Measurements from ENCODE around the gene INTS4. TPM values are rescaled to one million over a fixed set of nuclear protein-coding genes. Genes with fewer than 3 reads are reported as not detected.
"Not testable (repeated sequence)": the region's sequence is repeated elsewhere in the genome, so short reads cannot be mapped to it uniquely, and the experiment has no call there.

INTS4 gene, protein sequence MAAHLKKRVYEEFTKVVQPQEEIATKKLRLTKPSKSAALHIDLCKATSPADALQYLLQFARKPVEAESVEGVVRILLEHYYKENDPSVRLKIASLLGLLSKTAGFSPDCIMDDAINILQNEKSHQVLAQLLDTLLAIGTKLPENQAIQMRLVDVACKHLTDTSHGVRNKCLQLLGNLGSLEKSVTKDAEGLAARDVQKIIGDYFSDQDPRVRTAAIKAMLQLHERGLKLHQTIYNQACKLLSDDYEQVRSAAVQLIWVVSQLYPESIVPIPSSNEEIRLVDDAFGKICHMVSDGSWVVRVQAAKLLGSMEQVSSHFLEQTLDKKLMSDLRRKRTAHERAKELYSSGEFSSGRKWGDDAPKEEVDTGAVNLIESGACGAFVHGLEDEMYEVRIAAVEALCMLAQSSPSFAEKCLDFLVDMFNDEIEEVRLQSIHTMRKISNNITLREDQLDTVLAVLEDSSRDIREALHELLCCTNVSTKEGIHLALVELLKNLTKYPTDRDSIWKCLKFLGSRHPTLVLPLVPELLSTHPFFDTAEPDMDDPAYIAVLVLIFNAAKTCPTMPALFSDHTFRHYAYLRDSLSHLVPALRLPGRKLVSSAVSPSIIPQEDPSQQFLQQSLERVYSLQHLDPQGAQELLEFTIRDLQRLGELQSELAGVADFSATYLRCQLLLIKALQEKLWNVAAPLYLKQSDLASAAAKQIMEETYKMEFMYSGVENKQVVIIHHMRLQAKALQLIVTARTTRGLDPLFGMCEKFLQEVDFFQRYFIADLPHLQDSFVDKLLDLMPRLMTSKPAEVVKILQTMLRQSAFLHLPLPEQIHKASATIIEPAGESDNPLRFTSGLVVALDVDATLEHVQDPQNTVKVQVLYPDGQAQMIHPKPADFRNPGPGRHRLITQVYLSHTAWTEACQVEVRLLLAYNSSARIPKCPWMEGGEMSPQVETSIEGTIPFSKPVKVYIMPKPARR
- total RNA-seq = 10 to 100 TPM; 20.7 to 22.0 TPM
- long read RNA-seq, donor 1, partial matches to known transcripts = 0 of 3 reads
- long read RNA-seq, donor 1, other reads (novel, unspliced or antisense) = 1 of 3 reads
- long read RNA-seq, donor 2, transcript INTS4-209 (23 exons, 3,156 nt) = major isoform, 5 of 9 reads
- long read RNA-seq, donor 2, partial matches to known transcripts = 0 of 9 reads
- long read RNA-seq, donor 2, other reads (novel, unspliced or antisense) = 1 of 9 reads

- peak; percentile 100 for DNase-seq (ENCODE audit: low spot score)
- intact Hi-C loops (cut with DNase I) = no loop called here
Observed at GRCh38 chr11:77994434-77995362, at the start of gene INTS4. Gene INTS4 (minus strand): TSS chr11:77994668. CDS start chr11:77994643, 25 bp downstream.

GRCh38 chr11:78041843-78042440 is 47.5 kb upstream of the INTS4 start:
- intact Hi-C loops (cut with DNase I) = no loop called here
- DNase-seq (ENCODE audit: low spot score) = no peak

- DNase-seq (ENCODE audit: low spot score); intact Hi-C loops (cut with DNase I): not testable (repeated sequence)
Observed at GRCh38 chr11:78041380-78041719, 46.9 kb upstream of the INTS4 start.

DNA sequence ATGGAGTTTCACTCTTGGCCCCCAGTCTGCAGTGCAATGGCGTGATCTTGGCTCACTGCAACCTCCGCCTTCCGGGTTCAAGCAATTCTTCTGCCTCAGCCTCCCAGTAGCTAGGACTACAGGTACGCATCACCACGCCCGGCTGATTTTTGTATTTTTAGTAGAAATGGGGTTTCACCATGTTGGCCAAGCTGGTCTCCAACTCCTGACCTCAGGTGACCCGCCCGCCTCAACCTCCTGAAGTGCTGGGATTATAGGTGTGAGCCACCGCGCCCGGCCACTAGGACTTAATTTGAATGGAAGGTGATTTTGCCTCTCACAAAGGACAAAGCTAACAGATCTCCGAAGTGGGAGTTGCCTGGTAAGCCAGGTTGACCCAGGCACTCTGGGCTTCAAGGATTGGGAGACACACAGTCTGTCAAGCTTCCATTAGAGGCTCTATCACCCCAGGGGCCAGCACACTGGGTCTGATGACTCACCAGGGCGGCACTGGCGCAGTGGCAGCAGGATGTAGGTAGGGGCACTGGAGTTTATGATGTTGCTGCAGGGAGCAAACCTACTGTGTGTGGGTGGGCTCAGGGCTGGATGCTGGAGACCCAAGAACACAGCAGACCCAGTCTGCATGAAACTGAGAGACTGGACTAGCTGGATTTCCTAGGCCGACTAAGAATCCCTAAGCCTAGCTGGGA is 46.4 kb upstream of the INTS4 start:
- intact Hi-C loops (cut with DNase I) = no loop called here
- no peak for DNase-seq (ENCODE audit: low spot score)

GRCh38 chr11:78039919-78040671 is 45.6 kb upstream of the INTS4 start:
- intact Hi-C loops (cut with DNase I) = no loop called here

GRCh38 chr11:78039391-78039918 is 45.0 kb upstream of the INTS4 start:
- DNase-seq (ENCODE audit: low spot score) = no peak
- intact Hi-C loops (cut with DNase I) = no loop called here

More at GRCh38 chr11:78039919-78040671, 45.6 kb upstream of the INTS4 start:
- DNase-seq (ENCODE audit: low spot score) = peak; percentile 91

- no peak for DNase-seq (ENCODE audit: low spot score)
- intact Hi-C loops (cut with DNase I) = no loop called here
Observed at GRCh38 chr11:78038697-78039313, 44.3 kb upstream of the INTS4 start.

- no peak for DNase-seq (ENCODE audit: low spot score)
- intact Hi-C loops (cut with DNase I) = no loop called here
Observed at GRCh38 chr11:78037825-78038620, 43.6 kb upstream of the INTS4 start.

- no peak for DNase-seq (ENCODE audit: low spot score)
- intact Hi-C loops (cut with DNase I) = no loop called here
Observed at GRCh38 chr11:78037056-78037455, 42.6 kb upstream of the INTS4 start.

GRCh38 chr11:78036313-78036712 is 41.8 kb upstream of the INTS4 start:
- DNase-seq (ENCODE audit: low spot score) = no peak
- intact Hi-C loops (cut with DNase I) = no loop called here

- intact Hi-C loops (cut with DNase I) = no loop called here
- DNase-seq (ENCODE audit: low spot score) = no peak
Observed at GRCh38 chr11:78034623-78035022, 40.2 kb upstream of the INTS4 start.

DNA sequence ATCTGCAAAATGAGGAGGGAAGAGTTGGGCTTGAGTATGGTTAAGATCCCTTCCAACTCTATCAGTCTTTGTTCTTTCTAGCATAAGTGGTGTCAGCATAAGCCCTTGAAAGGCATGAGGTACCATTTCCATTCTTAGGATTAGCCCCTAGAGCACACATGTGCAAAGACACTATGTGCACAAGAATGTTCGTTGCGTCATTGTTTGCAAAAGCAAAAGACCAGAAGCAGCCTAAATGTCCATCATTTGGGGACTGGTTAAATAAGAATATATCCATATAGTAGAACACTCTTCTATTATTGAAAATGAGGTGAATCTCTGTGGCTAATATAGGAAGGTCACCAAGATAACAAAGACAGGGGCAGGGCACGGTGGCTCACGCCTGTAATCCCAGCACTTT is 38.6 kb upstream of the INTS4 start:
- intact Hi-C loops (cut with DNase I) = no loop called here

GRCh38 chr11:78032090-78032489 is 37.6 kb upstream of the INTS4 start:
- intact Hi-C loops (cut with DNase I) = no loop called here
- no peak for DNase-seq (ENCODE audit: low spot score)

More for the DNA sequence above, 38.6 kb upstream of the INTS4 start:
- DNase-seq (ENCODE audit: low spot score) = no peak

GRCh38 chr11:78031629-78032028 is 37.2 kb upstream of the INTS4 start:
- intact Hi-C loops (cut with DNase I) = no loop called here
- no peak for DNase-seq (ENCODE audit: low spot score)

DNA sequence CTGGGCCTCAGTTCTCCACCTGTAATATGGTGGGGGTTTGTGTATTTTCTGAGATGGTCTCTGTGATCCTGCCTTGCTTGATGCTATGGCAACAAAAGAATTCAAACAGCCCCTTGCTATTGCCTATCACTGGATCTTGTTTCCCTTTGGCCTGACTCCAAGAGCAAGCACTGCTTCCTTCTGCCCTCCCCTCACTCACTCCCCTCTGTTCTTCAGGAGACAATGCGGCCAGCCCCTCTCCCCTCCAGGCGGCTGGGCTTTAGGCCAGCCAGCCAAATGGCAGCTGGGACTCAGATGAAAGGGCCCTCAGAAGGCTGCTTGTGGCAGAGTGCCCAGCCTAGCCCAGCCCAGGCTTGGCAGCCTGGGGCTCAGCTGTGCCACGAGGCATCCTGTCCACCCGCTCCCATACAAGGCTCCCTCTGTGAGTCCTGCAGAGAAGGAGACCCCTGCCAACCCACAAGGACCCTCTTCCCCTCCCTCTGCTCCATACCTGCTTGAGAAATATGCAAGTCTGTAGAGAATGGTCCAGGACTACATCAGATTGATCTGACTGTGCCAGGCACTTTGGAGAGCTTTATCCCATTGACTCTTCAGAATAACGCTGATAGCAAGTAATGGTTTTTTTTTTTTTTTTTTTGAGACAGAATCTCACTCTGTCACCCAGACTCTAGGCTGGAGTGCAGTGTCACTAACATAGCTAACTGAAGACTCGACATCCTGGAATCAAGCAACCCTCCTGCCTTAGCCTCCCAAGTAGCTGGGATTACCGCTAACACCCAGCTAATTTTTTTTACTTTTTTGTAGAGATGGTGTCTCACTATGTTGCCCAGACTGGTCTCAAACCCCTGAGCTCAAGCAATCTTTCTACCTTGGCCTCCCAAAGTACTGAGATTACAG is 36.2 kb upstream of the INTS4 start:
- intact Hi-C loops (cut with DNase I) = no loop called here
- DNase-seq (ENCODE audit: low spot score) = no peak
